ENCODE data around the gene PMS2.
"Not testable (repeated sequence)": the region's sequence is repeated elsewhere in the genome, so short reads cannot be mapped to it uniquely, and the experiment has no call there.

Gene PMS2

GRCh38 chr7:6016653-6016966 is 7.8 kb upstream of the PMS2 start:
- no peak for DNase-seq (ENCODE audit: low read depth in 3 of 3)

GRCh38 chr7:6015917-6016652 is 7.2 kb upstream of the PMS2 start:
- peak in 1 of 3 donors; percentile 8 for DNase-seq (ENCODE audit: low read depth in 3 of 3)

GRCh38 chr7:6012355-6013104 is 3.7 kb upstream of the PMS2 start:
- DNase-seq (ENCODE audit: low read depth in 3 of 3): no peak

- DNase-seq (ENCODE audit: low read depth in 3 of 3): no peak
Observed at GRCh38 chr7:6011541-6011940, 2.7 kb upstream of the PMS2 start.

GRCh38 chr7:6010370-6010769 is 1.5 kb upstream of the PMS2 start:
- DNase-seq (ENCODE audit: low read depth in 3 of 3): not testable (repeated sequence)

GRCh38 chr7:6007835-6008590 is 836 bp downstream of the PMS2 start:
- DNase-seq (ENCODE audit: low read depth in 3 of 3): not testable (repeated sequence)

GRCh38 chr7:6007386-6007785 is 1.5 kb downstream of the PMS2 start:
- no peak for DNase-seq (ENCODE audit: low read depth in 3 of 3)

- DNase-seq (ENCODE audit: low read depth in 3 of 3): no peak
Observed at GRCh38 chr7:5997210-5997808, 11.5 kb downstream of the PMS2 start.

- not testable (repeated sequence) for DNase-seq (ENCODE audit: low read depth in 3 of 3)
Observed at GRCh38 chr7:5987061-5987460, 21.8 kb downstream of the PMS2 start.

- not testable (repeated sequence) for DNase-seq (ENCODE audit: low read depth in 3 of 3)
Observed at GRCh38 chr7:5979680-5980314, 29.1 kb downstream of the PMS2 start.

- not testable (repeated sequence) for DNase-seq (ENCODE audit: low read depth in 3 of 3)
Observed at GRCh38 chr7:5973580-5973979, 35.3 kb downstream of the PMS2 start.

- DNase-seq (ENCODE audit: low read depth in 3 of 3): not testable (repeated sequence)
Observed at GRCh38 chr7:5970347-5970911, 38.4 kb downstream of the PMS2 start, which contains the start of gene RSPH10B. TSS of gene RSPH10B (minus strand) at chr7:5970689. CDS start at chr7:5967116, 3,573 bp downstream.

- not testable (repeated sequence) for DNase-seq (ENCODE audit: low read depth in 3 of 3)
Observed at GRCh38 chr7:5963810-5964209, 45.0 kb downstream of the PMS2 start.

- not testable (repeated sequence) for DNase-seq (ENCODE audit: low read depth in 3 of 3)
Observed at GRCh38 chr7:5963205-5963604, 45.6 kb downstream of the PMS2 start.

- DNase-seq (ENCODE audit: low read depth in 3 of 3): not testable (repeated sequence)
Observed at GRCh38 chr7:5934945-5935450, 73.9 kb downstream of the PMS2 start.

GRCh38 chr7:5931905-5932644 is 76.8 kb downstream of the PMS2 start:
- DNase-seq (ENCODE audit: low read depth in 3 of 3): not testable (repeated sequence)

GRCh38 chr7:5931250-5931649 is 77.6 kb downstream of the PMS2 start:
- DNase-seq (ENCODE audit: low read depth in 3 of 3): not testable (repeated sequence)

- not testable (repeated sequence) for DNase-seq (ENCODE audit: low read depth in 3 of 3)
Observed at GRCh38 chr7:5930290-5930689, 78.6 kb downstream of the PMS2 start.

GRCh38 chr7:5926263-5926870 is 82.5 kb downstream of the PMS2 start:
- not testable (repeated sequence) for DNase-seq (ENCODE audit: low read depth in 3 of 3)

GRCh38 chr7:5924630-5925029 is 84.2 kb downstream of the PMS2 start:
- DNase-seq (ENCODE audit: low read depth in 3 of 3): not testable (repeated sequence)
